ENCODE measurements around the gene ARPC5.

Gene ARPC5

DNA sequence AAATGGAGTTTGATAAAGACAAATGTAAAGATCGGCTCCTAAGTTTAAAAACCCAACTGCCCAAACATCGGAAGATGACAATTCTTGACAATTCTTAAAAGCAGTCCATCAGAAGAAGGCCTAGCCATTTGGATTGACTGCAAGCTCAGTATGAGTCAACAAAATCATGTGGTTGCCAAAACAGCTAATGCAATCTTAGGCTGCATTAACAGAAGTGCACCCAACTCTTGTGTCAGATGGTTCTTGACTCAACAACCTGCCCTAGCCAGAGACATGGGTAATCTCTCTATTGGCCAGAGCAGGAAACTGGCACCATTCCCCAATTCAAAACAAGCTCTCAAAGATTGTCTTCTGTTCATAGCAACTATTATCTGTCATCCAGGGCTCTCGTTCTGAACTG is 35.4 kb downstream of the ARPC5 start:
- H3K4me3 ChIP-seq (ENCODE audit: control insufficient read depth, low read depth, low read length) = no peak overlapping the region
- DNase-seq (ENCODE audit: low read depth) = peak; percentile 97
- TF ChIP-seq, protein P1, sequence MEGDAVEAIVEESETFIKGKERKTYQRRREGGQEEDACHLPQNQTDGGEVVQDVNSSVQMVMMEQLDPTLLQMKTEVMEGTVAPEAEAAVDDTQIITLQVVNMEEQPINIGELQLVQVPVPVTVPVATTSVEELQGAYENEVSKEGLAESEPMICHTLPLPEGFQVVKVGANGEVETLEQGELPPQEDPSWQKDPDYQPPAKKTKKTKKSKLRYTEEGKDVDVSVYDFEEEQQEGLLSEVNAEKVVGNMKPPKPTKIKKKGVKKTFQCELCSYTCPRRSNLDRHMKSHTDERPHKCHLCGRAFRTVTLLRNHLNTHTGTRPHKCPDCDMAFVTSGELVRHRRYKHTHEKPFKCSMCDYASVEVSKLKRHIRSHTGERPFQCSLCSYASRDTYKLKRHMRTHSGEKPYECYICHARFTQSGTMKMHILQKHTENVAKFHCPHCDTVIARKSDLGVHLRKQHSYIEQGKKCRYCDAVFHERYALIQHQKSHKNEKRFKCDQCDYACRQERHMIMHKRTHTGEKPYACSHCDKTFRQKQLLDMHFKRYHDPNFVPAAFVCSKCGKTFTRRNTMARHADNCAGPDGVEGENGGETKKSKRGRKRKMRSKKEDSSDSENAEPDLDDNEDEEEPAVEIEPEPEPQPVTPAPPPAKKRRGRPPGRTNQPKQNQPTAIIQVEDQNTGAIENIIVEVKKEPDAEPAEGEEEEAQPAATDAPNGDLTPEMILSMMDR (conservative IDR thresholded peaks at IDR 0.05; ENCODE audit: control insufficient read depth, insufficient read depth, low read depth, low read length) = no peak

DNA sequence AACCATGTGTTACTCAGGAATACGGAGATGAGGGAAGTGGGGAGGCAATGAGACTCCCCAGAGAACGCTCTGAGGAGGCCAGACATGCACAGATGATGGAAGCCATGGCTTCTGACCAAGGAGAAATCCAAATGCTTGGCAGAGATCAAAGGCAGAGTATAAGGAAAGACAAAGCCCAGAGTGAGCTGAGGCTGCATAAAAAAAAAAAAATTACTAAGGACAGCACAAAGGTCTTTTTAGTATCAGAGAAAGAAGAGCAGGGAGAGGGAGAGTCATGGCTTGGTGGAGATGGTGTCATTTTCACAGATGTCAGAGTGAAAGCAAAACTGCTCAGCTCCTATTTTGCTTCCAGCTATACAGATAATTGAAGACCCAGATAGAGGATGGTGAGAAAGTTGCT is 37.2 kb downstream of the ARPC5 start:
- no peak overlapping the region for H3K4me3 ChIP-seq (ENCODE audit: control insufficient read depth, low read depth, low read length)
- TF ChIP-seq, protein P1 (conservative IDR thresholded peaks at IDR 0.05; ENCODE audit: control insufficient read depth, insufficient read depth, low read depth, low read length) = no peak
- peak; percentile 46 for DNase-seq (ENCODE audit: low read depth)

DNA sequence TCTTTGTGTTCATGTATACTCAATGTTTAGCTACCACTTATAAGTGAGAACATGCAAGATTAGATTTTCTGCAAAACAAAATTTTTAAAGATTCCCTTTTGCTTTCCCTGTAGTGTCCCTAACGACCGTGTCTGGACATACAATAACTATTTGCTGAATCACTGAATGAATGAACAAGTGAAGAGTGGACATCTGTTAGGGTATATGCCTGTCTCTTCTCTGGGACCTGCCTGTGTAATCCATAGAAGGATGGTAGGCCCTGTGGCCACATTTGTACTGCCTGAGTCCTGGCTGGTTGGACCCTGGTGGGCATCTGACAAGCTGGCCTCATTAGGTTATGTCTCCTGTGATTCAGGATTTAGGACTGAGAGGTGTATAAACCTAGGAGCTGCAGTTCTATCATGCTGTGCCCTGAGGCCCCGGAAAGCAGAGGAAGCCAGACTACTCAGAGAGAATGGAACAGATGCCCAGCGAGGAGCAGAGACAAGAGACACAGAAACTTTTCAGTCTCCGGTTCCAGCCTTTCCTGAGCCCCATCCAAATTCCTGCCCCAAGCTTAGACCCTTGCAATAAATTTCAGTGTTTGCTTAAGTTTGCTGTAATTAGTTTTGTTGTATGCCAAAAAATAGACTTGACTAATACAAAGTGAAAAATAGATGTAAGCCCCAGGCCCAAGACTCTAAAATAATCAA is 37.8 kb downstream of the ARPC5 start:
- TF ChIP-seq, protein P1 (conservative IDR thresholded peaks at IDR 0.05; ENCODE audit: control insufficient read depth, insufficient read depth, low read depth, low read length) = no peak
- no peak overlapping the region for H3K4me3 ChIP-seq (ENCODE audit: control insufficient read depth, low read depth, low read length)
- no peak for DNase-seq (ENCODE audit: low read depth)

DNA sequence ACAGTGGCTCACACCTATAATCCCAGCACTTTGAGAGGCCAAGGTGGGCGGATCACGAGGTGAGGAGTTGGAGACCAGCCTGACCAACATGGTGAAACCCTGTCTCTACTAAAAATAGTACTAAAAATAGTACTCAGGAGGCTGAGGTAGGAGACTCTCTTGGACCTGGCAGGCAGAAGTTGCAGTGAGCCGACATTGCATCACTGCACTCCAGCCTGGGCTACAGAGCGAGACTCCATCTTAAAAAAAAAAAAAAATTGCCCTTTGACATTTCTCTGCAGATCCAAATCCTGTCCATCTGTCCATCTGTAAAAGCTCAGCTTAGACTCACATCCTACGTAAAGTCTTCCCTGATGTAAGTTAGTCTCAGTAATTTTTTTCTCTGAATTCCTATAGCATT is 39.1 kb downstream of the ARPC5 start:
- no peak for DNase-seq (ENCODE audit: low read depth)
- H3K4me3 ChIP-seq (ENCODE audit: control insufficient read depth, low read depth, low read length) = no peak overlapping the region
- TF ChIP-seq, protein P1 (conservative IDR thresholded peaks at IDR 0.05; ENCODE audit: control insufficient read depth, insufficient read depth, low read depth, low read length) = no peak

DNA sequence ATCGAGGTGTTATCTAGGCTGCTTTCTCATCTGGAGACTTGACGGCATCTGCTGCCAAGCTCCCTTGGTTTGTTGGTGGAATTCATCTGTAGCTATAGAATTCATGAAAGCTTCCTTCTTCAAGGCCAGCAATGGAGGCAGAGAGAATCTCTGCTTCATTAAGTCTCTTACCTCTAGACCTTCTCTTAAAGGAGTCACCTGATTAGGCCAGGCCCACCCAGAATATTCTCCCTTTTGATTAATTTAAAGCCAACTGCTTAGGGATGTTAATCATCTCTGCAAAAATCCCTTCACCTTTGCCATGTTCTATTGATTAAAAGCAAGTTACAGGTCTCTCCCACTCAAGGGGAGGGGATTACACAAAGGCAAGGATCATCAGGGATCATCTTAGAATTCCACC is 40.0 kb downstream of the ARPC5 start:
- no peak for DNase-seq (ENCODE audit: low read depth)
- no peak overlapping the region for H3K4me3 ChIP-seq (ENCODE audit: control insufficient read depth, low read depth, low read length)
- TF ChIP-seq, protein P1 (conservative IDR thresholded peaks at IDR 0.05; ENCODE audit: control insufficient read depth, insufficient read depth, low read depth, low read length) = no peak

DNA sequence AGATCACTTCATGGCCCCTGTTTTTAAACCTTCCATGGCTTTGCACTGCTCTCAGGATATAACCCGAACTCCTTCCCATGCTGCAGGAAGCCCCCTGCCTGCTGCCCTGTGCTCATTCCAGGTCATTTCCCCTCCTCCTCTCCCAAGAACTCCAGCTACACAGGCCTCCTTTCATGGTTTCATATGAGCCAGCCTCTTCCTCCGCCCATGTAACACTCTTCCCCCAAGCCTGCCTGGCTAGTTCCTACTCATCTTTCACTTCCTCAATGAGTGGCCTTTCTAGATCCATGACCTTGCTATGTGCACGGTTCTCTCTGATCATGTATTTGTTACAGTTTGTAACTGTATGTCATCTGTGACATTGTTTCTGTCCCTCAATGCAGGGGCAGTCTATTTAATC is 42.2 kb downstream of the ARPC5 start:
- DNase-seq (ENCODE audit: low read depth) = no peak
- TF ChIP-seq, protein P1 (conservative IDR thresholded peaks at IDR 0.05; ENCODE audit: control insufficient read depth, insufficient read depth, low read depth, low read length) = no peak
- no peak overlapping the region for H3K4me3 ChIP-seq (ENCODE audit: control insufficient read depth, low read depth, low read length)

DNA sequence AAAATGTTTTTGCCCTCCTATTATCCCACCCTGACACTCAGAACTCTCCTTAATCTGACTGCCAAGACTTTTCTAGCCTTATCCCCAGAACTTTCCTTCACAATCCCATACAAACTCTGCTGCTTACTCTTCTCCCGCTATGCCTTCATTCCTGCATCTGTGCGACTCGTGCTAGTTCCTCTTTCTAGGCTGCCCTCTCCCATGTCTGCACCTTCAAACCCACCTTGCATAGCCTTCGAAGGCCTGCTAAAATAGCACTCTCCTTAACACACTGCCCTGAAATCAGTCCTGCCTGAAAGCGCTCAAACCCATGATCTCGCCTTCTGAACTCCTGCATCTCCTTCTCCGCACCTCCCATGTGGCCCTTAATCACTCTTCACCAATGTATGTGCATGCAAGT is 42.9 kb downstream of the ARPC5 start:
- no peak overlapping the region for H3K4me3 ChIP-seq (ENCODE audit: control insufficient read depth, low read depth, low read length)

More for the DNA sequence above, 42.9 kb downstream of the ARPC5 start:
- DNase-seq (ENCODE audit: low read depth) = no peak
- TF ChIP-seq, protein P1 (conservative IDR thresholded peaks at IDR 0.05; ENCODE audit: control insufficient read depth, insufficient read depth, low read depth, low read length) = no peak

Measured in fibroblast of mammary gland (primary cell).